Muscle layer of colon (tissue), 2 donors: ENCODE measurements around the gene S100A2.
"Not testable (repeated sequence)": the region's sequence is repeated elsewhere in the genome, so short reads cannot be mapped to it uniquely, and the experiment has no call there.

Experiments used
- H3K27ac ChIP-seq: one replicate; pipeline ENCODE4 v1.7.0; 2013; ENCODE audit warnings: low read depth, mild to moderate bottlenecking, low read length, moderate library complexity
- H3K27me3 ChIP-seq, 2 donors: one replicate each; pipeline ENCODE4 v1.7.0; 2013; ENCODE audit warnings: low read length in 2 of 2, mild to moderate bottlenecking in 2 of 2; ENCODE audit not compliant: insufficient read depth in 2 of 2, control insufficient read depth in 1 of 2
- H3K36me3 ChIP-seq: one replicate; pipeline ENCODE4 v1.7.0; 2013; ENCODE audit warnings: mild to moderate bottlenecking, low read length; ENCODE audit not compliant: insufficient read depth
- H3K4me1 ChIP-seq: one replicate; pipeline ENCODE4 v1.7.0; 2013; ENCODE audit warnings: mild to moderate bottlenecking, low read length; ENCODE audit not compliant: insufficient read depth
- H3K4me3 ChIP-seq, 2 donors: one replicate each; pipeline ENCODE4 v1.7.0; 2013; ENCODE audit warnings: low read length in 2 of 2, low read depth in 1 of 2, mild to moderate bottlenecking in 1 of 2, moderate library complexity in 1 of 2
- H3K9ac ChIP-seq: one replicate; pipeline ENCODE4 v1.7.0; 2013; ENCODE audit warnings: low read length
- H3K9me3 ChIP-seq: one replicate; pipeline ENCODE4 v1.7.0; 2013; ENCODE audit warnings: mild to moderate bottlenecking, low read length
- donor health status: abdominal sarcoma.
- donor health status: Adenocarcinoma of cecum.

The S100A2 gene

GRCh38 chr1:153521808-153522207, 43.8 kb downstream of the S100A2 start:
- H3K9ac ChIP-seq, H3K36me3 ChIP-seq, H3K27ac ChIP-seq, H3K27me3 ChIP-seq, H3K9me3 ChIP-seq, H3K4me1 ChIP-seq, H3K4me3 ChIP-seq: not testable (repeated sequence)

GRCh38 chr1:153520818-153521476, 44.7 kb downstream of the S100A2 start:
- H3K9ac ChIP-seq, result no peak overlapping the region
- H3K36me3 ChIP-seq, result no peaks in the 10 kb centered on the region
- no peaks in the 10 kb centered on the region for H3K9me3 ChIP-seq
- H3K4me3 ChIP-seq, result no peak overlapping the region
- H3K4me1 ChIP-seq, result peaks cover under 1% of the 10 kb centered on the region
- no peaks in the 10 kb centered on the region for H3K27me3 ChIP-seq
- no peak overlapping the region for H3K27ac ChIP-seq

DNA sequence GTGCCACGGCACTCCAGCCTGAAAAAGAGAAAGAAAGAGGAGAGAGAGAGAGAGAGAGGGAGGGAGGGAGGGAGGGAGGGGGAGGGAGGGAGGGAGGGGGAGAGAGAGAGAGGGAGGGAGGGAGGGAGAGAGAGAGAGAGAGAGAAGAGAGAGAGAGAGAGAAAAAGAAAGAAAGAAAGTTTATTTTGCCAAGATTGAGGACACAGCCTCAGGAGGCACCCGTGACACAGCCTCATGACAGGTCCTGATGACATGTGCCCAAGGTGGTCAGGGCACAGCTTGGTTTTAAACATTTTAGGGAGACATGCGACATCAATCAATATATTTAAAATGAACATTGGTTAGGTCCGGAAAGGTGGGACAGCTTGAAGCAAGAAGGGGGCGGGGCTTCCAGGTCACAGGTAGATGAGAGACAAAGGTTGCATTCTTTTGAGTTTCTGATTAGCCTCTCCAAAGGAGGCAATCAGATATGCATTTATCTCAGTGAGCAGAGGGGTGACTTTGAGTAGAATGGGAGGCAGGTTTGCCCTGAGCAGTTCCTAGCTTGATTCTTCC, 45.4 kb downstream of the S100A2 start:
- not testable (repeated sequence) for H3K27ac ChIP-seq, H3K9ac ChIP-seq, H3K4me1 ChIP-seq, H3K4me3 ChIP-seq, H3K9me3 ChIP-seq, H3K36me3 ChIP-seq, H3K27me3 ChIP-seq

DNA sequence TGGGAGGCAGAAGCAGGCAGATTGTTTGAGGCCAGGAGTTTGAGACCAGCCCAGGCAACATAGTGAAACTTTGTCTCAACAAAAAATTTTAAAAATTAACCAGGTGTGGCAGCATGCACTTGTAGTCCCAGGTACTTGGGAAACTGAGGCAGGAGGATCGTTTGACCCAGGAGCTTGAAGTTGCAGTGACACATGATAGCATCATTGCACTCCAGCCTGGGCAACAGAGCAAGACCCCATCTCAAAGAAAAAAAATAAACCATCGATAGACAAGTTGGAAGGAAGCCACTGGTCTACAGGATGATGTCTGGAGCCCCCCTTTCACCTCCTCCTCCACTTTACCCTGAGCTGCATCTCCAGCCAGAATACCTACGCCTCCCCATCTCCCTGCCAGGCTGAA, 46.4 kb downstream of the S100A2 start:
- H3K9me3 ChIP-seq, result no peaks in the 10 kb centered on the region
- H3K27ac ChIP-seq, result no peak overlapping the region
- H3K4me1 ChIP-seq, result no peaks in the 10 kb centered on the region
- no peaks in the 10 kb centered on the region for H3K36me3 ChIP-seq
- H3K9ac ChIP-seq, result no peak overlapping the region
- H3K27me3 ChIP-seq, result no peaks in the 10 kb centered on the region
- no peak overlapping the region for H3K4me3 ChIP-seq

- no peak overlapping the region for H3K27ac ChIP-seq
- H3K9ac ChIP-seq, result no peak overlapping the region
- no peaks in the 10 kb centered on the region for H3K4me1 ChIP-seq
- no peaks in the 10 kb centered on the region for H3K9me3 ChIP-seq
- no peaks in the 10 kb centered on the region for H3K36me3 ChIP-seq
- H3K4me3 ChIP-seq, result no peak overlapping the region
- no peaks in the 10 kb centered on the region for H3K27me3 ChIP-seq
Measured at GRCh38 chr1:153515504-153516394, 49.9 kb downstream of the S100A2 start.

DNA sequence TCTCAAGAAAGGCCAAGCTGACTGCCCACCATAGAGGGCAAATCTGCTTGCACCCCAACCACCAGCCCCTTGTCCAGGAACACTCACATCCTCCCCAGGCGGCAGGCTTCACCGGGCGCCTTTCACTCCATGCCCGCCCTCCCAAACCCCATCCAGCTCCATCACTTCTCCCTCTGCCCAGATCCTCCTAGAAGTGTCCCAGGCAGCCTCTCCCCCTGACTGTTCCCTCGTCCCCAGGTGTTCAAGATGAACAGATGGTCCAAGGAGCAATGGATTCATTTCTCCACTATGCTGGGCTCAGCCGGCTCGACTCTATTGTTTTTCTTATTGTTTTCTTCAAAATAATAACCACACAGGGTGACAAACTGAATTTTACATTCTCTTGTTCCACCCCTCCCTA, 52.0 kb downstream of the S100A2 start:
- Histone ChIP-seq H3K9me3 (no peaks in the 10 kb centered on the region), H3K27me3 (no peaks in the 10 kb centered on the region), H3K4me3 (no peak overlapping the region), H3K36me3 (no peaks in the 10 kb centered on the region), H3K9ac (no peak overlapping the region), H3K4me1 (no peaks in the 10 kb centered on the region), H3K27ac (no peak overlapping the region)

- H3K4me3 ChIP-seq, result no peak overlapping the region
- no peak overlapping the region for H3K9ac ChIP-seq
- no peak overlapping the region for H3K27ac ChIP-seq
- no peaks in the 10 kb centered on the region for H3K36me3 ChIP-seq
- no peaks in the 10 kb centered on the region for H3K27me3 ChIP-seq
- H3K9me3 ChIP-seq, result no peaks in the 10 kb centered on the region
- H3K4me1 ChIP-seq, result peaks cover under 1% of the 10 kb centered on the region
Measured at GRCh38 chr1:153513023-153513422, 52.6 kb downstream of the S100A2 start.
